ENCODE measurements around the gene RAD21L1.

DNA sequence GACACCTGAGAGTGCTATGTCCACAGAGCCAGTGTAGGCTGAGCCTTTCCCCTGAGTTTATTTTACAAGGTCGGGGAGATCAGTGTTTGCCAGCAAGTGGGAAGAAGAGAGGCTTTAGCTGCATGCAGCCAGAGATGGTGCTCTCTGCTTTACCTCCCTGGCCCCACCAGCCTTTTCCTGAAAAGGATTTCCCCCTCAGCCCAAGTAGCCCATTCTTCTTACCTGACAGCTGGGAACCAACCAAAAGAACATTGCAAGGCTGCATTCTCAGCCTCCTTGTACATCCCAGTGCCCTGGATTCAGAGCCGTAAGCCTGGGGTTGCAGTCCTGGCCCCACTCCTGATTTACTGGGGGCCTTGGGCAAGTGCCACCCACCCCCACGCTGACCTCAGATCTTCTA is 57.1 kb downstream of the RAD21L1 start:
- no peak for TF ChIP-seq POLR2A (IDR thresholded peaks at IDR 0.05; ENCODE audit: low read depth)
- TF ChIP-seq, protein P1, sequence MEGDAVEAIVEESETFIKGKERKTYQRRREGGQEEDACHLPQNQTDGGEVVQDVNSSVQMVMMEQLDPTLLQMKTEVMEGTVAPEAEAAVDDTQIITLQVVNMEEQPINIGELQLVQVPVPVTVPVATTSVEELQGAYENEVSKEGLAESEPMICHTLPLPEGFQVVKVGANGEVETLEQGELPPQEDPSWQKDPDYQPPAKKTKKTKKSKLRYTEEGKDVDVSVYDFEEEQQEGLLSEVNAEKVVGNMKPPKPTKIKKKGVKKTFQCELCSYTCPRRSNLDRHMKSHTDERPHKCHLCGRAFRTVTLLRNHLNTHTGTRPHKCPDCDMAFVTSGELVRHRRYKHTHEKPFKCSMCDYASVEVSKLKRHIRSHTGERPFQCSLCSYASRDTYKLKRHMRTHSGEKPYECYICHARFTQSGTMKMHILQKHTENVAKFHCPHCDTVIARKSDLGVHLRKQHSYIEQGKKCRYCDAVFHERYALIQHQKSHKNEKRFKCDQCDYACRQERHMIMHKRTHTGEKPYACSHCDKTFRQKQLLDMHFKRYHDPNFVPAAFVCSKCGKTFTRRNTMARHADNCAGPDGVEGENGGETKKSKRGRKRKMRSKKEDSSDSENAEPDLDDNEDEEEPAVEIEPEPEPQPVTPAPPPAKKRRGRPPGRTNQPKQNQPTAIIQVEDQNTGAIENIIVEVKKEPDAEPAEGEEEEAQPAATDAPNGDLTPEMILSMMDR (IDR thresholded peaks at IDR 0.05): no peak
- no peak for TF ChIP-seq EP300 (IDR thresholded peaks at IDR 0.05)
- TF ChIP-seq POLR2AphosphoS5 (IDR thresholded peaks at IDR 0.05): no peak

Measured in esophagus muscularis mucosa (tissue), 4 donors.